ENCODE results near the gene ATCAY. TPM values are rescaled to one million over a fixed set of nuclear protein-coding genes. Genes with fewer than 3 reads are reported as not detected.
A peak's percentile ranks its signal among the peaks of the same experiment; 100 is the strongest.

ATCAY gene
- polyA plus RNA-seq (2012; ENCODE audit: insufficient read depth, insufficient read length), result not detected

- H3K4me3 ChIP-seq (ENCODE audit: low read length), result no peak within 1 kb of the TSS
- DNase-seq (ENCODE audit: low read depth, low spot score), result no peak
Measured at GRCh38 chr19:3880471-3881271, at the start of gene ATCAY. TSS of gene ATCAY (plus strand) at chr19:3880685. CDS start at chr19:3885768, 5,083 bp downstream.

- no peak overlapping the region for H3K4me3 ChIP-seq (ENCODE audit: low read length)
- no peak for DNase-seq (ENCODE audit: low read depth, low spot score)
Measured at GRCh38 chr19:3831601-3832000, 48.9 kb upstream of the ATCAY start.

GRCh38 chr19:3832001-3832400, 48.5 kb upstream of the ATCAY start:
- H3K4me3 ChIP-seq (ENCODE audit: low read length), result no peak overlapping the region
- no peak for DNase-seq (ENCODE audit: low read depth, low spot score)

GRCh38 chr19:3833578-3834348, 46.7 kb upstream of the ATCAY start:
- no peak for DNase-seq (ENCODE audit: low read depth, low spot score)
- no peak overlapping the region for H3K4me3 ChIP-seq (ENCODE audit: low read length)

- no peak for DNase-seq (ENCODE audit: low read depth, low spot score)
- no peak overlapping the region for H3K4me3 ChIP-seq (ENCODE audit: low read length)
Measured at GRCh38 chr19:3834349-3835054, 46.0 kb upstream of the ATCAY start.

- H3K4me3 ChIP-seq (ENCODE audit: low read length), result no peak overlapping the region
- no peak for DNase-seq (ENCODE audit: low read depth, low spot score)
Measured at GRCh38 chr19:3835055-3835435, 45.4 kb upstream of the ATCAY start.

GRCh38 chr19:3836887-3837286, 43.6 kb upstream of the ATCAY start:
- no peak for DNase-seq (ENCODE audit: low read depth, low spot score)
- H3K4me3 ChIP-seq (ENCODE audit: low read length), result no peak overlapping the region

- no peak overlapping the region for H3K4me3 ChIP-seq (ENCODE audit: low read length)
- no peak for DNase-seq (ENCODE audit: low read depth, low spot score)
Measured at GRCh38 chr19:3837332-3837731, 43.2 kb upstream of the ATCAY start.

- H3K4me3 ChIP-seq (ENCODE audit: low read length), result no peak overlapping the region
- no peak for DNase-seq (ENCODE audit: low read depth, low spot score)
Measured at GRCh38 chr19:3837922-3838321, 42.6 kb upstream of the ATCAY start.

GRCh38 chr19:3838661-3839060, 41.8 kb upstream of the ATCAY start:
- DNase-seq (ENCODE audit: low read depth, low spot score), result no peak
- H3K4me3 ChIP-seq (ENCODE audit: low read length), result no peak overlapping the region

GRCh38 chr19:3839941-3840340, 40.5 kb upstream of the ATCAY start:
- no peak for DNase-seq (ENCODE audit: low read depth, low spot score)

GRCh38 chr19:3840804-3841203, 39.7 kb upstream of the ATCAY start:
- no peak overlapping the region for H3K4me3 ChIP-seq (ENCODE audit: low read length)
- no peak for DNase-seq (ENCODE audit: low read depth, low spot score)

More at GRCh38 chr19:3839941-3840340, 40.5 kb upstream of the ATCAY start:
- H3K4me3 ChIP-seq (ENCODE audit: low read length), result no peak overlapping the region

- DNase-seq (ENCODE audit: low read depth, low spot score), result no peak
- H3K4me3 ChIP-seq (ENCODE audit: low read length), result no peak overlapping the region
Measured at GRCh38 chr19:3842948-3843347, 37.5 kb upstream of the ATCAY start.

GRCh38 chr19:3844596-3844995, 35.9 kb upstream of the ATCAY start:
- no peak for DNase-seq (ENCODE audit: low read depth, low spot score)
- no peak overlapping the region for H3K4me3 ChIP-seq (ENCODE audit: low read length)

- H3K4me3 ChIP-seq (ENCODE audit: low read length), result no peak overlapping the region
- peak; percentile 39 for DNase-seq (ENCODE audit: low read depth, low spot score)
Measured at GRCh38 chr19:3849092-3849491, 31.4 kb upstream of the ATCAY start.

GRCh38 chr19:3849787-3850186, 30.7 kb upstream of the ATCAY start:
- DNase-seq (ENCODE audit: low read depth, low spot score), result no peak
- no peak overlapping the region for H3K4me3 ChIP-seq (ENCODE audit: low read length)

- H3K4me3 ChIP-seq (ENCODE audit: low read length), result no peak overlapping the region
- DNase-seq (ENCODE audit: low read depth, low spot score), result no peak
Measured at GRCh38 chr19:3850320-3850972, 30.0 kb upstream of the ATCAY start.

GRCh38 chr19:3851254-3852176, 29.0 kb upstream of the ATCAY start:
- DNase-seq (ENCODE audit: low read depth, low spot score), result no peak
- no peak overlapping the region for H3K4me3 ChIP-seq (ENCODE audit: low read length)
